WTC11 (cell line): ENCODE data around the gene GNG4.
"Not testable (repeated sequence)": the region's sequence is repeated elsewhere in the genome, so short reads cannot be mapped to it uniquely, and the experiment has no call there.

ENCODE experiments used
- ETV6 ChIP-seq: sonication (generic); formaldehyde crosslinking; IDR thresholded peaks from 2 replicates; pipeline ENCODE4 v1.8.1; 2022; ENCODE audit warnings: mild to moderate bottlenecking, missing genetic modification reagents
- NR3C1 ChIP-seq: sonication (generic); formaldehyde crosslinking; conservative IDR thresholded peaks from 2 replicates; pipeline ENCODE4 v1.8.1; 2023; ENCODE audit warnings: low read depth, mild to moderate bottlenecking, missing genetic modification reagents
- TCF7 ChIP-seq: sonication (generic); formaldehyde crosslinking; IDR thresholded peaks from 2 replicates; pipeline ENCODE4 v1.8.0; 2022; ENCODE audit warnings: mild to moderate bottlenecking, low read depth, missing genetic modification reagents, moderate library complexity
- TF ChIP-seq, protein P1 (sequence below): fragments of 200-600 bp; IDR thresholded peaks from 2 replicates; pipeline ENCODE4 v1.8.0; 2022; ENCODE audit warnings: antibody characterized with exemption
- TF ChIP-seq, protein P2 (sequence below): sonication (generic); formaldehyde crosslinking; IDR thresholded peaks from 2 replicates; pipeline ENCODE4 v1.8.0; 2022; ENCODE audit warnings: mild to moderate bottlenecking, missing genetic modification reagents
- TF ChIP-seq, protein P3 (sequence below): sonication (generic); formaldehyde crosslinking; IDR thresholded peaks from 2 replicates; pipeline ENCODE4 v1.8.1; 2022; ENCODE audit warnings: missing genetic modification reagents, borderline replicate concordance
- TF ChIP-seq, protein P4 (sequence below): sonication (generic); formaldehyde crosslinking; conservative IDR thresholded peaks from 2 replicates; pipeline ENCODE4 v1.8.1; 2023; ENCODE audit warnings: mild to moderate bottlenecking, low read depth, missing genetic modification reagents, moderate library complexity
- TF ChIP-seq, protein P5 (sequence below): sonication (generic); formaldehyde crosslinking; IDR thresholded peaks from 2 replicates; pipeline ENCODE4 v1.8.0; 2022; ENCODE audit warnings: mild to moderate bottlenecking, missing genetic modification reagents
- TF ChIP-seq, protein P6 (sequence below): sonication (generic); formaldehyde crosslinking; IDR thresholded peaks from 2 replicates; pipeline ENCODE4 v1.8.1; 2022; ENCODE audit warnings: low read depth, mild to moderate bottlenecking, moderate library complexity, missing genetic modification reagents, borderline replicate concordance

DNA sequence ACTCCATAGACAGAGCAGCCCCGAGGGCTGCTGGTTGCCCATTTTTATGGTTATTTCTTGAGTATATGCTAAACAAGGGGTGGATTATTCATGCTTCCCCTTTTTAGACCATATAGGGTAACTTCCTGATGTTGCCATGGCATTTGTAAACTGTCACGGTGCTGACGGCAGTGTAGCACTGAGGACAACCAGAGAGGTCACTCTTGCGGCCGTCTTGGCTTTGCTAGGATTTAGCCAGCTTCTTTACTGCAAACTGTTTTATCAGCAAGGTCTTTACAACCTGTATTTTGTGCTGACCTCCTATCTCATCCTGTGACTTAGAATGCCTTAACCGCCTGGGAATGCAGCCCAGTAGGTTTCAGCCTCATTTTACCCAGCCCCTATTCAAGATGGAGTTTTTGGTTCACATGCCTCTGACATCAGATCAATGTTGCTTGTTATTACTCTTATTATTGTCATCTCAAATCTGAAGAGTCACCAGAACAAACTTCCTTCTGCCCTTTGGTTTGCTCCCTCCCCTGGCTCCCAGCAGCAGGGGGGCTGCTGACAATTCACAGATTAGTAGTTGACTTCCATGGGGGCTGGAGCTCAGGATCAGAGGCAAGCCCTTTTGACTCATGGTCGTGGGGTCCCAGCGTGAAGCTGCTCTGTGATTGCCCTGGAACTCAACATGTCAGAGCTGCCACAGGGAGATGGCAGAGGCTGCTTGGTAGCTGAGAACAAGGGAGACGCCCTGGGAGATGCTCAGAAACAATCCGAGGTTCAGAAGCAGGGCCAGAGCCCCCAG, 103.0 kb downstream of the GNG4 start:
- TF ChIP-seq TCF7, NR3C1, ETV6 (CRISPR knock-in tag): not testable (repeated sequence)
- TF ChIP-seq, protein P1, sequence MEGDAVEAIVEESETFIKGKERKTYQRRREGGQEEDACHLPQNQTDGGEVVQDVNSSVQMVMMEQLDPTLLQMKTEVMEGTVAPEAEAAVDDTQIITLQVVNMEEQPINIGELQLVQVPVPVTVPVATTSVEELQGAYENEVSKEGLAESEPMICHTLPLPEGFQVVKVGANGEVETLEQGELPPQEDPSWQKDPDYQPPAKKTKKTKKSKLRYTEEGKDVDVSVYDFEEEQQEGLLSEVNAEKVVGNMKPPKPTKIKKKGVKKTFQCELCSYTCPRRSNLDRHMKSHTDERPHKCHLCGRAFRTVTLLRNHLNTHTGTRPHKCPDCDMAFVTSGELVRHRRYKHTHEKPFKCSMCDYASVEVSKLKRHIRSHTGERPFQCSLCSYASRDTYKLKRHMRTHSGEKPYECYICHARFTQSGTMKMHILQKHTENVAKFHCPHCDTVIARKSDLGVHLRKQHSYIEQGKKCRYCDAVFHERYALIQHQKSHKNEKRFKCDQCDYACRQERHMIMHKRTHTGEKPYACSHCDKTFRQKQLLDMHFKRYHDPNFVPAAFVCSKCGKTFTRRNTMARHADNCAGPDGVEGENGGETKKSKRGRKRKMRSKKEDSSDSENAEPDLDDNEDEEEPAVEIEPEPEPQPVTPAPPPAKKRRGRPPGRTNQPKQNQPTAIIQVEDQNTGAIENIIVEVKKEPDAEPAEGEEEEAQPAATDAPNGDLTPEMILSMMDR: not testable (repeated sequence)
- TF ChIP-seq, protein P2, sequence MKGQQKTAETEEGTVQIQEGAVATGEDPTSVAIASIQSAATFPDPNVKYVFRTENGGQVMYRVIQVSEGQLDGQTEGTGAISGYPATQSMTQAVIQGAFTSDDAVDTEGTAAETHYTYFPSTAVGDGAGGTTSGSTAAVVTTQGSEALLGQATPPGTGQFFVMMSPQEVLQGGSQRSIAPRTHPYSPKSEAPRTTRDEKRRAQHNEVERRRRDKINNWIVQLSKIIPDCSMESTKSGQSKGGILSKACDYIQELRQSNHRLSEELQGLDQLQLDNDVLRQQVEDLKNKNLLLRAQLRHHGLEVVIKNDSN: not testable (repeated sequence)
- TF ChIP-seq, protein P3, sequence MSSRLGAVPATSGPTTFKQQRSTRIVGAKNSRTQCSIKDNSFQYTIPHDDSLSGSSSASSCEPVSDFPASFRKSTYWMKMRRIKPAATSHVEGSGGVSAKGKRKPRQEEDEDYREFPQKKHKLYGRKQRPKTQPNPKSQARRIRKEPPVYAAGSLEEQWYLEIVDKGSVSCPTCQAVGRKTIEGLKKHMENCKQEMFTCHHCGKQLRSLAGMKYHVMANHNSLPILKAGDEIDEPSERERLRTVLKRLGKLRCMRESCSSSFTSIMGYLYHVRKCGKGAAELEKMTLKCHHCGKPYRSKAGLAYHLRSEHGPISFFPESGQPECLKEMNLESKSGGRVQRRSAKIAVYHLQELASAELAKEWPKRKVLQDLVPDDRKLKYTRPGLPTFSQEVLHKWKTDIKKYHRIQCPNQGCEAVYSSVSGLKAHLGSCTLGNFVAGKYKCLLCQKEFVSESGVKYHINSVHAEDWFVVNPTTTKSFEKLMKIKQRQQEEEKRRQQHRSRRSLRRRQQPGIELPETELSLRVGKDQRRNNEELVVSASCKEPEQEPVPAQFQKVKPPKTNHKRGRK: not testable (repeated sequence)
- TF ChIP-seq, protein P4, sequence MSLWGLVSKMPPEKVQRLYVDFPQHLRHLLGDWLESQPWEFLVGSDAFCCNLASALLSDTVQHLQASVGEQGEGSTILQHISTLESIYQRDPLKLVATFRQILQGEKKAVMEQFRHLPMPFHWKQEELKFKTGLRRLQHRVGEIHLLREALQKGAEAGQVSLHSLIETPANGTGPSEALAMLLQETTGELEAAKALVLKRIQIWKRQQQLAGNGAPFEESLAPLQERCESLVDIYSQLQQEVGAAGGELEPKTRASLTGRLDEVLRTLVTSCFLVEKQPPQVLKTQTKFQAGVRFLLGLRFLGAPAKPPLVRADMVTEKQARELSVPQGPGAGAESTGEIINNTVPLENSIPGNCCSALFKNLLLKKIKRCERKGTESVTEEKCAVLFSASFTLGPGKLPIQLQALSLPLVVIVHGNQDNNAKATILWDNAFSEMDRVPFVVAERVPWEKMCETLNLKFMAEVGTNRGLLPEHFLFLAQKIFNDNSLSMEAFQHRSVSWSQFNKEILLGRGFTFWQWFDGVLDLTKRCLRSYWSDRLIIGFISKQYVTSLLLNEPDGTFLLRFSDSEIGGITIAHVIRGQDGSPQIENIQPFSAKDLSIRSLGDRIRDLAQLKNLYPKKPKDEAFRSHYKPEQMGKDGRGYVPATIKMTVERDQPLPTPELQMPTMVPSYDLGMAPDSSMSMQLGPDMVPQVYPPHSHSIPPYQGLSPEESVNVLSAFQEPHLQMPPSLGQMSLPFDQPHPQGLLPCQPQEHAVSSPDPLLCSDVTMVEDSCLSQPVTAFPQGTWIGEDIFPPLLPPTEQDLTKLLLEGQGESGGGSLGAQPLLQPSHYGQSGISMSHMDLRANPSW (CRISPR knock-in tag): not testable (repeated sequence)
- TF ChIP-seq, protein P5, sequence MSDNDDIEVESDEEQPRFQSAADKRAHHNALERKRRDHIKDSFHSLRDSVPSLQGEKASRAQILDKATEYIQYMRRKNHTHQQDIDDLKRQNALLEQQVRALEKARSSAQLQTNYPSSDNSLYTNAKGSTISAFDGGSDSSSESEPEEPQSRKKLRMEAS (CRISPR knock-in tag): not testable (repeated sequence)
- TF ChIP-seq, protein P6, sequence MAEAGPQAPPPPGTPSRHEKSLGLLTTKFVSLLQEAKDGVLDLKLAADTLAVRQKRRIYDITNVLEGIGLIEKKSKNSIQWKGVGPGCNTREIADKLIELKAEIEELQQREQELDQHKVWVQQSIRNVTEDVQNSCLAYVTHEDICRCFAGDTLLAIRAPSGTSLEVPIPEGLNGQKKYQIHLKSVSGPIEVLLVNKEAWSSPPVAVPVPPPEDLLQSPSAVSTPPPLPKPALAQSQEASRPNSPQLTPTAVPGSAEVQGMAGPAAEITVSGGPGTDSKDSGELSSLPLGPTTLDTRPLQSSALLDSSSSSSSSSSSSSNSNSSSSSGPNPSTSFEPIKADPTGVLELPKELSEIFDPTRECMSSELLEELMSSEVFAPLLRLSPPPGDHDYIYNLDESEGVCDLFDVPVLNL (CRISPR knock-in tag): not testable (repeated sequence)
